Measurements from ENCODE around the gene WWTR1. TPM values are rescaled to one million over a fixed set of nuclear protein-coding genes. Genes with fewer than 3 reads are reported as not detected.

Gene WWTR1
- total RNA-seq, 1 experiment from 2014 or later, result 48.2 TPM

- no peak for DNase-seq (ENCODE audit: extremely low read depth, low read depth)
These were observed 150.1 kb downstream of the WWTR1 start for GRCh38 chr3:149507491-149508324.

- DNase-seq (ENCODE audit: extremely low read depth, low read depth), result no peak
These were observed 150.9 kb downstream of the WWTR1 start for GRCh38 chr3:149506965-149507364.

- no peak for DNase-seq (ENCODE audit: extremely low read depth, low read depth)
These were observed 151.3 kb downstream of the WWTR1 start for GRCh38 chr3:149506540-149506939.

DNA sequence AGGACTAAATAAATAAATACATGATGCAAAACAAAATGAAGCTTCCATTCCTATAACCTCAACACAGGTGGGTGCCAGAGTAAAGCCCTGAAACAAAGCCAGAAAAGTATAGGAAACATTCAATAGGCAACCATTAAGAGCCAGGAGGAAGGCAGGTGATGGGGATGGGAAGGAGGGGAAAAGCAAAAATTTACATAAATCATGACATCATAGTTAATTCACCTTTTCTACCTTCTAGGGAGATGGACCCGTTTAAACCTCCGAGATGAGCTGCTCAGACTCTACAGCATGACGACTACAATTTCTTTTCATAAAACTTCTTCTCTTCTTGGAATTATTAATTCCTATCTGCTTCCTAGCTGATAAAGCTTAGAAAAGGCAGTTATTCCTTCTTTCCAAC lies 155.4 kb downstream of the WWTR1 start:
- no peak for DNase-seq (ENCODE audit: extremely low read depth, low read depth)

- no peak for DNase-seq (ENCODE audit: extremely low read depth, low read depth)
These were observed 156.3 kb downstream of the WWTR1 start for GRCh38 chr3:149501524-149501923.

DNA sequence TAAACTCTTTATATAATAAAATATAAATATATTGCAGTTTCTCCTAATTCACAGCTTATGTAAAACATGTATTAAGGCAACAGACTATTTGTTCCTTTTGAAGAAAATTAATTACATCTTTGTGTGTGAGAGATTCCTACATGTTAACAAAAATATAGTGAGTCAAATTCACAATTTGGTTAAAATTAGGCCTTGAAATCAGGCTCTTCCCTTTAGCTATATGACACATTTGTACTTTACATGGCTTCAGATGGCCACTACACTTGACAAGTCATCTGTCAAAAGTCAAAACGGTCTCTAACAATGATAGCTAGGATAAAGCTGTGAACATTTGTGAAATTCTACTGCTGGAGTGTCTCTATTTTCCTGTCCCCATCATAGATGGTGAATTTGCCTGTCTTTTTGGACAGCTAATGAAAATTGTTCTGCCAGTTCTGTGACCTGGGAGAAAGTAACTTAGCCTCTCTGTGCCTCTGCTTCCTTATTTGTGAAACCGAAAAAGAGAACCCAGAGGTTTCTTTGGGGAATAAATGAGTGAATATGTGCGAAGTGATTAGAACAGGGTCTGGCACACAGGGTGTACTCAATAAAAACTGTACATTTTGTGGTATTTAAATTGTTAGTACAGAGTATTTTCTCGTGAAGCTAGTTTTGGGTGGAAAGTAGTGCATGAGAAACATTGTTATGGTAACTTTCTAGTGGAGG lies 159.7 kb downstream of the WWTR1 start:
- DNase-seq (ENCODE audit: extremely low read depth, low read depth), result no peak

- DNase-seq (ENCODE audit: extremely low read depth, low read depth), result no peak
These were observed 160.9 kb downstream of the WWTR1 start for GRCh38 chr3:149496891-149497290.

GRCh38 chr3:149495581-149496125 lies 162.2 kb downstream of the WWTR1 start:
- no peak for DNase-seq (ENCODE audit: extremely low read depth, low read depth)

GRCh38 chr3:149494759-149495580 lies 162.9 kb downstream of the WWTR1 start:
- DNase-seq (ENCODE audit: extremely low read depth, low read depth), result no peak

DNA sequence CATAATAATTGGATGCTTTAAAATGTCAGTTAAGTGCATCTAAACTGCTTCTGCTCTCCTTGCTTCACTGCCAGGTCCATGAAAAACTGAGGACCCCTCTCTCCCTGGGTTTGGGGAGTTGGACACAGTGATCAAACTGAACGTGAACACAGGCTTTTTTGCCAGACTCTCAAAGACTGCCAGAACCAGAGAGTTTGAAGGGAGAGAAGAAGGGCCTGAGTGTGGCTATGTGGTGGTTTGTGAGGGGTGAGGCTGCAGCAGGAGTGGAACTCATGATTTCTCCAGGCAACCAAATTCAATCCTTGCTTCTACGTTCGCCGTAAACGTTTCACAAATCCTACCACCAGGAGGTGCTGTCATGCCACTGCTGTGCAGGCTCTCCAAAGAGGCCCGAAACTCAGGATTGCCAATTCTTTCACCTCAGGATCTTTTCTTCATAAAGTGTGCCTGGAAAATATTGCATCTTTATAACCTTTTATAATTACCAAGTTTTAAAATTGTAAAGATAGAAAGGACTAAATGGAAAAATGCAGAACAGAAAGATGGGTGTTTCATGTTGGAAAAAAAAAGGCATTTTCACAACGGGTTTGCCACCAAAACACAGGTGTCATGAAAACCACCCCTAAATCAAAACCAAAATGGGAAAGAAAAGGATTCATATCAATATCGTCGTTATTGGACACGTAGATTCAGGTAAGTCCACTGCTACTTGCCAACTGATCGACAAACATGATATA lies 163.6 kb downstream of the WWTR1 start:
- DNase-seq (ENCODE audit: extremely low read depth, low read depth), result peak; percentile 61

DNA sequence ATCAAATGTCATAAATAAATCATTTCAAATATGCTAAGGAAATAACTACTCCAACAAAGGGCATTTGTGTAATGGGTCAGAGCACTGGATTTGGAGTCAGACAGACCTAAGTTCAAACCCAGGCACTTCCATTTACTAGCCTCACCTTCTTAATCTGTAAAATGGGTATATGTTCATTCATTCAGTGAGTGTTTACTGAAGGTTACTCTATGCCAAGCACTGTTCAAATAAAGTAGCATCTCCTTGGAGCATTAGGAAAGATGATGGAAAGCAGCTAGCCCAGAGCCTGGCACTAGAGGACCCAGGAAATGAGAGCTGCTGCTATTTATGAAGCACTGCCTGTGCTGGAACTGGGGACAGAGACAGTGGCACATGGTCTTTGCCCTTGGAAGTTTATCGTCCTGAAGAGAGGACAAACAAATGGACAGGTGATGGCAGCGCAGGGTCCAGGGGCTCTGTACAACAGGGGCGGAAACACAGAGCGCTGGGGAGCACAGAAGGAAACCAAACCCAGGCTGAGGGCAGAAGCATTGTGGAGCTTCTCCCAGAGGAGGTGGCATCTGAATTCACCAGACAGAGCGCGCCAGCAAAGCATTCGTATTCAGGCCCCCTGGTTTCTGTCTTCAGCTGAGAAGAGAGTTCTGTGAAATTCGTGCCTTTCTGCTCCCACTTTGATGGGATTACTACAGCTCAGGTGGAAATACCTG lies 164.4 kb downstream of the WWTR1 start:
- DNase-seq (ENCODE audit: extremely low read depth, low read depth), result no peak

- DNase-seq (ENCODE audit: extremely low read depth, low read depth), result no peak
These were observed 167.4 kb downstream of the WWTR1 start for GRCh38 chr3:149490260-149490971.

DNA sequence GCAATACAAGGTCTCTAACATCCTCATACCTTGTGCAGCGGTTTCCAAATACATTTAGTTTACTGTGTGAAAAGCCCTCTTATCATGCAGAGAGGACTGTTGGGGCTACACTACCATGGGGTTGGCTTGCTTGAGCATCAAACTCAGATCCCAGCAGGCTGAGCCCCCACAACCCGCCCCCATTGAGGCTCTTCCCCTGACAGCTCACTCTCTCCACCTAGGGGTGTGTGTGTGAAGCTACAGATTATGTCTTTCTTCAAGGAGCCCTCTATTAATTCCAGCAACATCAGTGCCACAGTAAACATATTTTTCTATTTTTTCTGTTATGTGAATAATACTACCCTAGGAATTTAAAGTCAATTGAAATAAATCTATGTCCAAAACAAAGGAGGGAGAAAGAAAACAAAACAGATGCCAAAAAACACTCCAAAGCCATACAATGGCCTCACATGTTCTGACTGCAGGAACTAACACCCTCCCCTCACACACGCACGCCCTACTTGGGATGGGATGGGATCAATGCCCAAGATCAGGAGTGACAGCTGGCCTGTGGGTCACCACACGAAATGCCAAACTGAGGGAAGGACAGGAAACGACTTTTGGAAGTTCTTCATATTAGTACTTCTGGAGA lies 168.7 kb downstream of the WWTR1 start:
- DNase-seq (ENCODE audit: extremely low read depth, low read depth), result no peak

GRCh38 chr3:149487598-149488197 lies 170.1 kb downstream of the WWTR1 start:
- DNase-seq (ENCODE audit: extremely low read depth, low read depth), result peak; percentile 11

DNA sequence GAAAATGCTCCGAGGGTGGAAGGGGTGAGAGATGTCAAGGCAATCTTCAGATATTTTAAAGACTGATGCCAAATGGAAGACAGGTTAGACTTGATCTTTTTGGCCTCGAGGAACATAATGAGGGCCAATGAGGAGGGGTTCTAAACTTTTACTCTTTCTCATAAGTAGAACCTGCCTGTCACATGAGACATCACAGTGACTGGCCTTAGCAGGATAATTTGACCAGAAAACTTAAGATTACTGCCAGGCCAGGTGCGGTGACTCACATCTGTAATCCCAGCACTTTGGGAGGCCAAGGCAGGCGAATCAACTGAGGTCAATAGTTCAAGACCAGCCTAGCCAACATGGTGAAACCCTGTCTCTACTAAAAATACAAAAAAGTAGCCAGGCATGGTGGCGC lies 171.1 kb downstream of the WWTR1 start:
- no peak for DNase-seq (ENCODE audit: extremely low read depth, low read depth)

GRCh38 chr3:149481491-149481890 lies 176.3 kb downstream of the WWTR1 start:
- DNase-seq (ENCODE audit: extremely low read depth, low read depth), result no peak

DNA sequence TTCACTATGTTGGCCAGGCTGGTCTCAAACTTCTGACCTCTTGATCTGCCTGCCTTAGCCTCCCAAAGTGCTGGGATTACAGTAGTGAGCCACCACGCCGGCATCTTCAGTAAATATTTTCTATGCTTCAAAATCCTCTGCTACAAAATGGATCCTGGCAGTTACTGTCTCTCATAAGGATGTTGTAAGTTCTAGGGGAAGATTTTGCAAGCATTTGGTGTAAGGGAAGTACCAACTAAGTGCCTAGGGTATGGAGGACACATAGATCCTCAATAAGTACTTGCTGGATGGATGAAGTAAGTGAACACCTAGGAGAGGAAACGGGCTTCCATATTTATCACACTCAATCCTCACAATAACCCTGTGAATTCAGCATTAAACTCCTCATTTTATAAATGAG lies 176.8 kb downstream of the WWTR1 start:
- DNase-seq (ENCODE audit: extremely low read depth, low read depth), result no peak

All from NCI-H460 (cell line).